ENCODE data around the gene SETD2. TPM values are rescaled to one million over a fixed set of nuclear protein-coding genes. Genes with fewer than 3 reads are reported as not detected.

The SETD2 gene
- total RNA-seq, 4 donors from 2014 or later: 42.9 to 59.6 (median 47.7) TPM

GRCh38 chr3:47018269-47018611 lies 145.7 kb downstream of the SETD2 start:
- intact Hi-C loops (cut with DNase I; ENCODE audit: low total_unique reads): no loop called here
- no peak for DNase-seq (ENCODE audit: low spot score in 2 of 2)
- TF ChIP-seq POLR2A (IDR thresholded peaks at IDR 0.05) (no peak), CTCF (IDR thresholded peaks at IDR 0.05) (no peak)
- no peak overlapping the region for H3K4me3 ChIP-seq (ENCODE audit: low read depth, poor library complexity, severe bottlenecking)

- DNase-seq (ENCODE audit: low spot score in 2 of 2): no peak
- WGBS, 2 donors: 76 to 88% methylated on average over 6 of the region's 6 CpGs
Measured at GRCh38 chr3:47017504-47018268, 146.2 kb downstream of the SETD2 start.

GRCh38 chr3:47016934-47017435 lies 146.9 kb downstream of the SETD2 start:
- peak in 1 of 2 donors; percentile 39 for DNase-seq (ENCODE audit: low spot score in 2 of 2)
- H3K4me3 ChIP-seq (ENCODE audit: low read depth, poor library complexity, severe bottlenecking): no peak overlapping the region
- TF ChIP-seq POLR2A (IDR thresholded peaks at IDR 0.05) (no peak), CTCF (IDR thresholded peaks at IDR 0.05) (no peak)
- intact Hi-C loops (cut with DNase I; ENCODE audit: low total_unique reads): no loop called here
- WGBS, 2 donors: 50 to 89% methylated on average over 1 of the region's 1 CpG

More at GRCh38 chr3:47017504-47018268, 146.2 kb downstream of the SETD2 start:
- TF ChIP-seq CTCF (IDR thresholded peaks at IDR 0.05) (no peak), POLR2A (IDR thresholded peaks at IDR 0.05) (no peak)
- H3K4me3 ChIP-seq (ENCODE audit: low read depth, poor library complexity, severe bottlenecking): no peak overlapping the region
- intact Hi-C loops (cut with DNase I; ENCODE audit: low total_unique reads): no loop called here

GRCh38 chr3:47016086-47016933 lies 147.6 kb downstream of the SETD2 start:
- WGBS, 2 donors: 91 to 92% methylated on average over 4 of the region's 4 CpGs
- no peak for TF ChIP-seq POLR2A (IDR thresholded peaks at IDR 0.05)
- no peak for TF ChIP-seq CTCF (IDR thresholded peaks at IDR 0.05)
- no peak for DNase-seq (ENCODE audit: low spot score in 2 of 2)
- intact Hi-C loops (cut with DNase I; ENCODE audit: low total_unique reads): no loop called here
- H3K4me3 ChIP-seq (ENCODE audit: low read depth, poor library complexity, severe bottlenecking): no peak overlapping the region

GRCh38 chr3:47015151-47015550 lies 148.8 kb downstream of the SETD2 start:
- no peak overlapping the region for H3K4me3 ChIP-seq (ENCODE audit: low read depth, poor library complexity, severe bottlenecking)
- no peak for DNase-seq (ENCODE audit: low spot score in 2 of 2)
- TF ChIP-seq POLR2A (IDR thresholded peaks at IDR 0.05) (no peak), CTCF (IDR thresholded peaks at IDR 0.05) (no peak)
- intact Hi-C loops (cut with DNase I; ENCODE audit: low total_unique reads): no loop called here

All from lower leg skin (tissue), 4 donors.